CD4-positive, alpha-beta T cell treated with Interleukin-21 for 1 hour (primary cell): ENCODE measurements around the gene NSG2.
"Not testable (repeated sequence)": the region's sequence is repeated elsewhere in the genome, so short reads cannot be mapped to it uniquely, and the experiment has no call there.

Experiments
- DNase-seq: peaks from one replicate; pipeline ENCODE4 v3.0.0-alpha.2; 2020

NSG2 gene

GRCh38 chr5:174063082-174063756 is 17.7 kb downstream of the NSG2 start:
- DNase-seq = no peak

DNA sequence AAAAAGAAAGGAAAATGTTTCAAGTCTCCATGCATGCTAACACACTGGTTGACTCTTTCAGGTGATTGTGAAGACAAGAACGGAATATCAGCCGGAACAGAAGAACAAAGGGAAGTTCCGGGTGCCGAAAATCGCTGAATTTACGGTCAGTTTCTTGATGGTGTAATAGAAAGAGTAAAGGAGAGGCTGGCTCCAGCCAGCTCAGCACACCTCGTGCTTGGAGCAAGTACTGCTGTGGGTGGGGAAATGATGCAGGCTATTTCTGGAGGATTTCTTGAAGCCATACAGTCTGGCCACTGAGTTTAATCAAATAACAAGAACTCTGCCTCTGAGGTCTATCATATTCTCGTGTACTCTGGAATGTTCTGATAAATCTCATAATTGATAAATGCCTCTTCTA is 18.7 kb downstream of the NSG2 start:
- no peak for DNase-seq

- DNase-seq = no peak
These were observed 20.2 kb downstream of the NSG2 start for GRCh38 chr5:174065528-174066197.

DNA sequence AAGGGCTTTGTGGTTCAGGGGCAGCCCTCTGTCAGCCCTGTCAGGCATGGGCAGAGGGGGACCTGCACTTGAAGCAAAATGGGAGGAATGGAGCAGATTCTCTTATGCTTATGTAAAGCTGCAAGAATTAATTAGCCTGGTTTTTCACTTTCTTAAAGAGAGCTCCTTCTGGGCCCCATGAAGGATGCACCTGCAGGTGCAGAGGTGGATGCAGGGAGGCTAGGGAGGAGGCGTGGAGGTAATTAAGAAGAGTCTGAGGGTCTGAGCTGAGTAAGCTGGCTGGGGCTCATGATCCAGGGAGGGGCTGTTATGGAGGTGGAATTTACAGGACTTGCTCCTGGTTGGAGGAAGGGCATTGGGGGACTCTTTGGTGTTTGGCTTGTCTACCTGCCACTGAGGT is 22.0 kb downstream of the NSG2 start:
- no peak for DNase-seq

DNA sequence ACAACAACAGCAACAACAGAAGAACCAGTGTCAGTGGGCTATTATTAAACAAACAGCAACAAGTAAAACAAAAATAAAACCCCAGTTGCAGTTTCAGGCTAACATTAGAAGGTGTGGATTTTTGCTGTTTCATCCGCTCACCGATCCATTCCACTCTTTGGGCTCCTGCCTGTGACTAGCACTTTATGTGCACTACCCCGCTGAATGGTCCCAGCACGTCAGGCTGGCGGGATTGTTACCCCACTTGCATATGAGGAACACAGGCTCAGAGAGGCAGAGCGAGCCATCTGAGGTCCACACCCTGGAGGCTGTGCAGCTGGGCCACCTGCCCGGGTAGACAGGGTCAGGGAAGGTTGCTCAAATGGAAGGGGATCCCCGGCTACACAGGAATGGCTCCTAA is 26.0 kb downstream of the NSG2 start:
- no peak for DNase-seq

DNA sequence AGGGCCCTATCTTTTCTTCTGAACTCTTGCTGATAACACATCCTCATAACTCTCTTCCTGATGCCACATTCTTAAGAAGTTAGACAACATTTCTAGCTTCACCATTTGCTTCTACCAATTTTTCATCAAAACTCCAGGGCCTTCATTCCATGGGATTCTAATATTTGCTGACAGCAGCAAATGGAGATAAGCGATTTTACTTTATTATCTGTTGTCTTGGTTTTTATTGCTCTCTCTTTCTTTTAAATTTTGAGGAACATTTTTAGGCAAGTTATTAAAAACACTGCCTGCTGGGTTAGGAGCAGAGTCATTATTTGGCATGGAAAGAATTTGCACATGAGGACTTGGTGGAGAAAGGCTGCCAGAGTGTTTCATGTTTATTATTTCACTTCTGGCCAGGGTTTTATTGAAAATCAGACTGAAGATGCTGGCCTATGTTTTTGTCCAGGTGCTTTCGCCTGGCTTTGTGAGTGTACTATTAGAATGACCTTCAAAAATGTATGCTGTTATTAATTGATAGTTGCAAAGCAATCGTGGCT is 27.7 kb downstream of the NSG2 start:
- DNase-seq = no peak

- DNase-seq = no peak
These were observed 28.9 kb downstream of the NSG2 start for GRCh38 chr5:174074369-174074768.

DNA sequence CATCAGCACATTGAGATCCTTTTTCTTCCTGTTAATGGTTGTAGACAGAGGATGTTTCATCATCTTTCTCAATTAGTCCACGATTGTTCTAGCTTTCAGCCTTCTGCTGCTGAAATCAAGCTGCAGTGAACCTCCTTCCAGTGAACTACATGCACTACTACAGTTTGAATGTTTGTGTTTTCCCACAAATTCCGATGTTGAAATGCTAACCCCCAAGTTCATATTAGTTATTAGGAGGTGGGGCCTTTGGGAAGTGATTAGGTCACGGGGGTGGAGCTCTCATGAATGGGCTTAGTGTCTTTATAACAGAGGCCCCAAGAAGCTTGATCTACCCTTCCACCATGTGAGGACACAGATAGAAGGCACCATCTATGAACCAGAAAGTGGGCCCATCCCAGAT is 32.9 kb downstream of the NSG2 start:
- DNase-seq = no peak

GRCh38 chr5:174082286-174082685 is 36.8 kb downstream of the NSG2 start:
- DNase-seq = no peak

GRCh38 chr5:174083056-174083827 is 37.7 kb downstream of the NSG2 start:
- no peak for DNase-seq

DNA sequence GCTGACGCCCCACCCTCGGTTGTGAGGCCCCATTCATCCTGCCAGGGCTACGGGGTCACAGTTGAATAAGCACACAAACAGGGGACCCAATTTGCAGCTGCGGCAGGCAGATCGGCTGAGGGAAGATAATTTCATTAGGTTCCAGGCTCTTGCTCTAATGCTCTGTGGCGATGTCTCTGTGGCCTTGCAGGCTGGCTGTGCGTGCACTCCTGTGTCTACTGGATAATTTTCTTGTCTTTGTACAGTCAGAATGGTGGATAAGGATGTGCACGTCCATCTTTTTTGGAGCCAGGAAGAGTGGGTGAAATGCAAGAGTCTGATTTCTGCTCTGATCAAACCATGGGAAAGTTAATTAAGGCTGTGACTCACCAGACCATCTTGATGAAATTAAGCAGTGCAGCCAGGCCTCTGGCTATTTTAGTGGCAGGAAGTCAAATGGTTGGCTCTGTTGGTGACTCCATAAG is 39.2 kb downstream of the NSG2 start:
- DNase-seq = no peak

DNA sequence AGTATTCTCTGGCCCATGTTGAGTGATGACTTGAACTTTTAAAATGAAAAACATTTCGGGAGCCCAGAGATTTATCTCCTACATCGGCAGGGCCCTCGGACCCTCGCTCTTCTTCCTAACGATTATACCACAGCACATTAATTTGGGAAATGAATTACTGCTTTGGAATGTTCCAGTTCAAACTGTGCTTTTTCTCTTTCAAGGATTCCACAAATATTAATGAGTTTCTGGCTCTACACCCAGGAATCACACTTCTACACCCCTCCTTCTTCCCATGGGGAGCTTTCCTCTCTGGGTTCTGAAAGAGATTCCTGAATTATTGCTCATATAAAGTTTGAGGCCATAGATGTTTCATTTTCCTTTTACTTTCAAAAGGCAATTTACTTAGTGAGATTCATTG is 41.2 kb downstream of the NSG2 start:
- DNase-seq = no peak

GRCh38 chr5:174087783-174088182 is 42.3 kb downstream of the NSG2 start:
- no peak for DNase-seq

DNA sequence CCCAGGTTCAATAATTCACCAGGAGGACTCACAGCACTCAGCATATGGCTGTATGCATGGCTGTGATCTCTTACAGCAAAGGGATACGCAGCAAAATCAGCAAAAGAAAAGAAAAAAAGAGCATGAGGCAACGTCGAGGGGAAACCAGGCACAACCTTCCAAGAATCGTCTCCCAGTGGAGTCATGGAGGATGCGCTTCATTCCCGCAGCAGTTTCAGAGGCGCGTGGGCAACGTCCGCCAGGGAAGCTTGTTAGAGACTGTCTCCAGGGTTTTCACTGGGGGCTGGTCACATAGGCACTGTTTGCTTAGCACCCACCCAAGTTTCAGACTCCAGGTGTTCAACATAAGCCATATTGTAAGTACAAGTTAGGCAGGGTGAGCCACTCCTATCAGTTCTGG is 44.6 kb downstream of the NSG2 start:
- no peak for DNase-seq

- no peak for DNase-seq
These were observed 47.6 kb downstream of the NSG2 start for GRCh38 chr5:174093123-174093522.

DNA sequence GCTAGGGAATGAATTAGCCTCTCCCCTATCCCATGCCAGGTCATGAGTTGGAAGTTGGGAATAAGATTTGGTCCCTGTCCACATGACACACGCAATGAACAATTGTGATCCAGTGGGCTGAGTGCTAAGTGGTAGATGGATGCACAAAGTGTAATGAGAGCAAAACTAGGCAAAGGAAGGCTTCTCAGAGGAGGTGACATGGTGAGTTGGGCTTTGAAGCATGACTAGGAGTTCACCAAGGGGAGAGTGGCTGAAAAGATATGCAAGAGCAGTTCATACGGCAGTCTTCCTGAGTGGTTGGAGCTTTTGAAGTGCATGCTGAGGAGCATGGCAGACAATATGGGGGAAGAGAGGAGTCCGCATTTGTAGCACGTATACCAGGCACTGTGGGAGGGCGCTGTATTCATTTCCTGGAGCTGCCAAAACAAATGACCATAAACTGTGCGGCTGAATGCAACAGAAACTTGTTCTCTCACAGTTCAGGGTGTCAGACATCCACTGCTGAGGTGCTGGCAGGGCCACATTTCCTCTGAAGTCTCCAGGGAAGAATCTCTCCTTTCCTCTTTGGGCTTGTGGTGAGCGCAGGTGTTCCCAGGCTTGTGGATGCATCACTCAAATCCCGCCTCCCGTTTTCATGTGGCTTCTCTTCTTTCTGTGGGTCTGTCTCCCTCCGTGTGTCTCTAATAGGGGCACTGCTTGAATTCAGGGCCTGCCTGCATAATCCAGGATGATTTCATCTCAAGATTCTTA is 49.5 kb downstream of the NSG2 start:
- DNase-seq = no peak

- DNase-seq = no peak
These were observed 51.1 kb downstream of the NSG2 start for GRCh38 chr5:174096619-174097018.

GRCh38 chr5:174097486-174098185 is 52.1 kb downstream of the NSG2 start:
- DNase-seq = no peak

- no peak for DNase-seq
These were observed 53.2 kb downstream of the NSG2 start for GRCh38 chr5:174098694-174099093.

DNA sequence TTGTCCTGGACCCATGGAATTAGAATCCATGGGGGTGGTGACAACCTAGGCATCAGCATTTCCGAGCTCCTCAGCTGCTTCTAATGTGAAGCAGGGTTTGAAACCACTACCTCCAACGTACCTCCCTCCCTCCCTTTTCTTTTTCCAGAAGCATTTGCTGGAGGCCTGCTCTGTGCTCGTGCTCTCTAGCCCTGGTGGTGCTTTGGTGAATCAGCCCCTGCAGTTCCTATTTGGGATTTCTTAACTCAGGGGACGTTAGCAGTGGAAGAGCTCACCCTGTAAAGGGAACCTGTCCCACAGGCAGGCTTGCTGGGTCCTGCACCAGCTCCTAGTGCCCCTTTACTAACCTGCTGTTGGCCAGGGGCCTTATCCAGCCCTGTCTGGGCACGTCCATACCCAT is 55.0 kb downstream of the NSG2 start:
- DNase-seq = no peak

DNA sequence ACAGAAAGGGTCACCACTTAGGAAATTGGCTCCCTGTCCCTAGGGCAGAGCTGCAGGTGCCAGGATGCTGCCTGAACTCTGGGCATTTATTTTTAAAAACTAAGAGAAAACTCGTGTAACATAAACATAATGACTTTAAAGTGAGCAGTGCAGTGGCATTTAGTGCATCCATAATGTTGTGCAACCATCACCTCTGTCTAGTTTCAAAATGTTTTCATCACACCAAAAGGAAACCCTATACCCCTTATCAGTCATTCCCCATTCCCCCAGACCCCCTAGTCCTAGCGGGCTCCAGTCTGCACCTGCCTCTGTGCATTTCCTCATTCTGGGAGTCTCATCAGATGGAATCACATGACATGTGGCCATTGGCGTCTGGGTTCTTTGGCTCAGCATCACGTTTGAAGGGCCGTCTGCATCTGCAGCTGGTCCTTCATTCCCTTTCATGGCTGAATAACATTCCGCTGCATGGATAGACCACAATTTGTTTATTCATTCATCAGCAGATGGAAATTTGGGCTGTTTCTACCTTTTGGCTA is 55.8 kb downstream of the NSG2 start:
- DNase-seq = no peak

- DNase-seq = not testable (repeated sequence)
These were observed 57.1 kb downstream of the NSG2 start for GRCh38 chr5:174102574-174102973.
